KG1 (cell line): ENCODE data around the gene GRPR.
"Not testable (repeated sequence)": the region's sequence is repeated elsewhere in the genome, so short reads cannot be mapped to it uniquely, and the experiment has no call there.

Experiments used
- DNase-seq: peaks from one replicate; lab custom pipeline; 2025; lab: John Stamatoyannopoulos, UW

The GRPR gene

DNA sequence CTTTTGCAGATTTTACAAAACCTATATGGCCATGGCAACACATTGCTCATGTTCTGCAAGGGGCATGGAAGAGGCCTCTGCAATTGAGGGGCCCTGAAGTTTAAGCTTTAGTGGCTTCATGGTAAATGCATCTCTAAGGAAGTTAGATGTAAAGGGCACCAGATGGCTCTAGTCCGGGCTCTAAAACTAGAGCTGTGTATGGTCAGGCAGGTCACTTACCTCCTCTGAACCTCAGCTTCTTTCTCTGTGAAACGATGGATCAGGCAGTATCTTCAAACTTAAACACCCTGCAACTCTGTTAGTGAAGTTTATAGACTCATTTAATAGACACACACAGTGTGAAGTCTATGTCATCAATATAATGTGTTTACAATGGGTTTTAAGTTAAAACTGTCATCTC is 53.9 kb downstream of the GRPR start:
- no peak for DNase-seq

DNA sequence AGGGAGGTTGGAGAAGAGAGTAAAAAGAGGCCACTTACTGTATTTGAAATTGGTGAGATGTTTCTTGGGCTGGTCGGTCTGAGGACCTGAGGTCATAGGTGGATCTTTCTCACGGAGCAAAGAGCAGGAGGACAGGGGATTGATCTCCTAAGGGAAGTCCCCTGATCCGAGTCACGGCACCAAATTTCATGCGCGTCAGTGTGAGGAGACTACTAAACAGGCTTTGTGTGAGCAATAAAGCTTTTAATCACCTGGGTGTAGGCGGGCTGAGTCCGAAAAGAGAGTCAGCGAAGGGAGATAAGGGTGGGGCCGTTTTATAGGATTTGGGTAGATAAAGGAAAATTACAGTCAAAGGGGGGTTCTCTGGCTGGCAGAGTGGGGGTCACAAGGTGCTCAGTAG is 60.5 kb downstream of the GRPR start:
- DNase-seq = not testable (repeated sequence)

DNA sequence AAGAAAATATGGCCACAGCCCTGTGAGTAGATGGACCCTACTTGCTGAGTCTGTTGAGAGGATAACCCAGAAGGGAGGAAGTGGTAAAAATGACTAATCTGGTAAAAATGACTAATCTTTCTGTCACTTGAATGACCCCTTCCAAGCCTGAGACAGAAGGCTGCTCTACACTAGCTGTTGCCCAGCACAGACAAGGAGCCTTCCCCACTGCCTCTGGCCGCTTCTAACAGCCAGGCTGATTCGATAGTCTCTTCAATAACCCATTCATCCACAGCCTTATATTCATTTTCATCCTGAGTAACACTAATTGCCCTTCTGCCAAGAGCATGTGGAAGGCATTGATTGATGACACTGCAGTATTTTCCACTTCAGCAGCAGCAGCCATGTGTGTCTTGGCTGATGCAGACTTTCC is 62.4 kb downstream of the GRPR start:
- no peak for DNase-seq

DNA sequence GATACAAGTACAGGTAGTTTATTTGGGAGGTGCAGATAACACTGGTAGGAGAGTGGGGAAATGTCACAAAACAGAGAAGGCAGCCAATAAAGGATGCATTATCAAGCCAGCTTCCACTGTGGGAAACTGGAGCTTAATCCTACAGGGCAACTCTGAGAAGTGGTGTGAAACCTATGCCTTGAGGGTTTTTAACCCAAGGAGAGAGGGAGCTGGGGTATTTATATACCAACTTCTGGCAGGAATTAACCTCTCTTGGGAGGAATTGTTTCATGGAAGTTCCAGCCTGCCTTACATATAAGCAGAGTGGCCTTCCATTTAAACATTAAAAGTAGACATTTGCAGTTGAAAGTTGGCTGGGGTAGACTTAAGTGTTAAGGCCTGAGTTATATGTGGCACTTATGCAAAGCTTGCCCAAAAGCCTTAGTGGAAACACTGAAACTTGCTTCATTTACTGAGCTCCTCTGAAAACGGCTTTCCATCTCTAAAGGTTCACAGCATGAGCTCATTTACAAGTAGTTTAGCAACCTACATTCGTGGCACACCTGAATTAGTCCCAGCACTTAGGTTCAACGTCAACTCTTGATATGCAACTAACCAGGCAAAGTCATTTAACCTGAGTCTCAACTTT is 63.1 kb downstream of the GRPR start:
- DNase-seq = no peak

DNA sequence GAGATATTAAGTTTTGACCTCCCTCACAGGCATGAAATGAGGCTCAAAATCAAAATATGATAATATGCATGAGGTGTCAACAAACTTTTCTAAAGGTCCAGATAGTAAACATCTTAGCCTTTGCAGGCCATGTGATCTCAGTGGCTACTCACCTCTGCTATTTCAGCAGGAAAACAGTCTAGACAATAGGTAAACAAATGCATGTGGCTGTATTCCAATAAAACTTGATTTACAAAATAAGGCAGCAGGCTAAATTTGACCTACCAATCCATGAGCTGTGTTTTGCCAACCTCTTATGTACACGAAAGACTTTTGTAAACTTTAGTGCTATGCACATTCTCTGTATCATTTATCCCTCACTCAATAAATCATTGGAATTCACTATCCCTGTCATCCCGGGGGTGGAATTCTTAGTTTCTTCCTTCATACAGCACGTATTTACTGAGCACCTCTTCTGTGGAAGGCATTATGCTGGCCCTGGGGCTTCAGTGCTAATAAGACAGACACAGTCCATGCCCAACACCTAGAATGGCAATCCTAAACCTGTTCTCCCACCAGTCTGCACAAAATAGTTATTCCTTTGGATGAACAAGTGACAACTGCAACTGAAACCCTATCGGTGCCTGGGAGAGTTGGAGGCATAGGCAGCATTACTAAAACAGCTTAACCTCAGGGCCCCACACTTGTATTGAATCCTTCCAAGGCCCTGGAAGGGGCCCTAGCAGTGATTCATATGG is 63.8 kb downstream of the GRPR start:
- no peak for DNase-seq

DNA sequence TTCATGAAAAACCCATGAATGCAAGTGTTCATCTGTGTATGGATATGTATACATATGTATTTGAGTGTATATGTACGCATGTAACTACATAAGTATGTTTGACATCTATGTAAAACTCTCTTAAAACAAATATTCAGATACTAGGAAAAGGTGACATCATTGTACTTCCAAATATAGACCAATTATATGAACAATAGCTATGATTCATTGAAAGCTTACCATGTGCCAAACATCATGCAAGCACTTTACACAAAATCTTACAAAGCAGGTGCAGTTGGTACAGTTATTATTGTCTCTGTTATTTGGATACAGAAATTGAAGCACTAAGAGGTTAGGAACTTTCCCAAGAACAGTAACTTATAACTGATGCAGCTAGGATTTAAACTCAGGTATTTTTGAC is 65.3 kb downstream of the GRPR start:
- no peak for DNase-seq

DNA sequence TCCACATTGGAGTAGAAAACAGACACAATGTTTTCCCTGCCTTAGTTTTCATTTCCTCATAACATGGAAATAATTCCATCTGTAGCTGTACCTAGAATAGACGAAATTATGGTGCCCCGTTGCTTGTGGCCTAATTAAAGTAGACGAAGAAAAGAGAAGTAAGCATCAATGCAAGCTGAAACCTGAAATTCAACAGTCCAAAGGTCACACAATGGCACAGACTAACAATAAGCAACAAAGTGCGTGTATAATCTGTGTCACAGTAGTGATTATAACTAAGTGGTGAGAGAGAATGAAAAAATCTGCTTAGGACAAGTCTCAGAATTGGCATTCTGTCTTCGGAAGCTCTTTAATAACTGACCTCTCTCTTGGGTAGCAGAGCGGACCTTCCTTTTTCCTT is 68.2 kb downstream of the GRPR start:
- no peak for DNase-seq

DNA sequence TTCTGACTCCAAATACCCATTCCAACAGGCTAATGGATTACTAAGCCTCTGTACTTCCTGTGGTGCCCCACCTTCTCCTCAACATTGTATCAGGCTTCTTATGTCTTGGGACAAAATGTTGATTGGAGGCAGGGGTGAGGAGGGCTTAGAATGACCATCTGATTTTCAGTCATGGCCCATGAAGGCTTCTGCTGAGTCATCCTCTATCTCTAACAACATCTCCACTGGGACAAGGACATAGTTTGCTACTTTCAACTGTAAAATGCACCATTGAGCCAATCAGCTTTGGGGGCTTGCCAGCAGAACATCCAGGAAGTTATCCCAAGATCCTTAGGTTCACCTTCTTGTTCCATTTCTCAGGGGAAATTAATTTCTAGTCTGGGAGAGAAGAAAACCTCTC is 73.5 kb downstream of the GRPR start:
- DNase-seq = no peak

DNA sequence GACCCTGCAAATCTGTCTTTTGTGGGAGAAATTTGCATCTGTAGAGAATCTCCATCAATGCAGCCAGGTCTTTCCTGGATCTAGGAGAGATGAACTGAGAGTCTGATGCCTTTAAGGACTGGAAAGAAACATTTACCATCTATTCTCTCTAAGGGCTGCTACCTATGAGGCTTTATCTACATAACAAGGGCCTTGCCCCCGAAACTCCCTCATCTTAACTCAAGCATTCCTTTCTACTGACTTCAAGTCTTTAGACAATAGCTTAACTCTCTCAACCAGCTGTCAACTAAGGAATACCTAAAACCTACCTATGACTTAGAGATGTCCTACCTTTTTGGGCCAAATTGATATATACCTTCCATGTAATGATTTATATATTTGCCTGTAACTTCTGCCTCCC is 76.0 kb downstream of the GRPR start:
- DNase-seq = no peak

DNA sequence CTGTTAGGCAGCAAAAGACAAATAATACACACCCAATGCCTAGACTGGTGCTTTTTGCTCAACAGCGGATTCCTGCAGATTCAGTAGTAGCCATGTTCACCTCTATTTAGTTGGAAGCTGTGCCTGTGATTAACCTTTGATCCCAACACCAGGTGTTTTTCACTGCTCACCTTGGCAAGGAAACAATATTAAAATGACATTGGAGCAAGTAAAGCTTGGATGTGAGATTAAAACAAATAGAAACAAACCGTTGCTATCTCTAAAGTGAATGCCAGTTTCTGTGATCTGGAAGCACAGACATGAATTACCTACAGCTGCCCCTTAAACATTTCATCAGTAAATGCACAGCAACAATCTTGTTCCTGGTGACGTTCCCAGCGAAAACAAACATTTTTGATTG is 79.6 kb downstream of the GRPR start:
- DNase-seq = no peak
